NCI-H748 (cell line): ENCODE data around the gene G6PD.

Experiments
- DNase-seq: peaks from one replicate; lab custom pipeline; 2025; ENCODE audit not compliant: unreplicated experiment; lab: John Stamatoyannopoulos, UW

The G6PD gene

GRCh38 chrX:154488336-154489075 is 58.1 kb downstream of the G6PD start:
- DNase-seq, result no peak

- DNase-seq, result no peak
These were observed 58.9 kb downstream of the G6PD start for GRCh38 chrX:154487518-154488290.

DNA sequence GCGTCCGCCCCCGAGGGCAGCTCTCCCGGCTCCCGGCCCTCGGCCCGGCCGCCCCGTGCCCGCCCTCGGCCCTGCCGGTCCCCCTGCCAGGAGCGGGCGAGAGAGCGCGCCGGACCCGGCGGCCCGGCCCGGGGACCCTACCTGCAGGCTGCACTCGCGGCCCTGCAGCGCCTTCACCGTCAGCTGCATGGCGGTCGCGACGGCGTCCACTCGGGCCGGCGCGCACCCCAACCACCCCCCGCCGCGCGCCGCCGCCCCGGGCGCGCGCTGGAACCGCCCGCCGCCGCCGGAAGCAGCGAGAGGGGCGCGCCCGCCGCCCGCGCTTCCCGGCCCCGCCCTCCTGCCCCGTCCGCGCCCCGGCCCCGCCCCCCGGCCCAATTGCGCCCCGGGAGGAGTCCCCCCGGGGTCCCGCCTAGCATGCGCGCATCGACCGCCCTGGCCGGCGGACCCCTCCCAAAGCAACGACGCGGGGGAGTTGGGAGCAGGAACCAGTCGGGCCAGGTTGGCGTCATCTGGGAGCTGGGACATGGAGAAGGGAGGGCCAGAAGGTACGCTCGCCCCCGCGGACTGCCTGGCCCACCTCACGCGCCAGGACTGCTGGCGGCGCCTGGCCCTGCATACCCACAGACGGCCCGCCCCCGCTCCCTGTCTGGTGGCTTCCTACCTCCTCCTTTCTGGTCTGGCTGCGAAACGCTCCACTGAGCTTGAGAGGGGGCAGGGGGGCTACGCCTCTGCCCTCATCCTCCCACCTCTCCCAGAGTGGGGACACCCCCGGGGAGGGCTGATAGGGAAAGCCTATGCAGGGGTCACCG is 60.0 kb downstream of the G6PD start, which contains the start of gene UBL4A:
Gene UBL4A (minus strand): TSS at position 220 of the 812 bp plus-strand sequence. CDS start 31 bp downstream, at position 189.
- peak; percentile 82 for DNase-seq

DNA sequence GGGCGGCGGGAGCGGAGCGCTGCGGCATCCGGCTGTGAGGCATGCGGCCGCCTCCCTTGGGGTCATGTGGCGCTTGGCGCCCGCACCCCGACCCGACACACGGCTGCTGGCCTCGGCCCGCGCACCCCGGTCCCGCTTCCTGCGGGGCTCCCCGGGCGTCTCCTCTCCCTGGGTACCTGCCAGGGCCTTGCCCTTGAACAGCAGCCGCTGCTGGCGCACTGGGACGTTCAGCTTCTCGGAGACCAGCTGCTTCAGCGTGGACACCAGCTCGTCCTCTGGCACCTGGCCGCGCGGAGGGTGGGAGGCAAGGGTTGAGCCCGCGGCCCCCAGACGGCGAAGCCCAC is 60.6 kb downstream of the G6PD start:
- DNase-seq, result peak; percentile 58

GRCh38 chrX:154485150-154486051 is 61.2 kb downstream of the G6PD start:
- DNase-seq, result peak; percentile 39

DNA sequence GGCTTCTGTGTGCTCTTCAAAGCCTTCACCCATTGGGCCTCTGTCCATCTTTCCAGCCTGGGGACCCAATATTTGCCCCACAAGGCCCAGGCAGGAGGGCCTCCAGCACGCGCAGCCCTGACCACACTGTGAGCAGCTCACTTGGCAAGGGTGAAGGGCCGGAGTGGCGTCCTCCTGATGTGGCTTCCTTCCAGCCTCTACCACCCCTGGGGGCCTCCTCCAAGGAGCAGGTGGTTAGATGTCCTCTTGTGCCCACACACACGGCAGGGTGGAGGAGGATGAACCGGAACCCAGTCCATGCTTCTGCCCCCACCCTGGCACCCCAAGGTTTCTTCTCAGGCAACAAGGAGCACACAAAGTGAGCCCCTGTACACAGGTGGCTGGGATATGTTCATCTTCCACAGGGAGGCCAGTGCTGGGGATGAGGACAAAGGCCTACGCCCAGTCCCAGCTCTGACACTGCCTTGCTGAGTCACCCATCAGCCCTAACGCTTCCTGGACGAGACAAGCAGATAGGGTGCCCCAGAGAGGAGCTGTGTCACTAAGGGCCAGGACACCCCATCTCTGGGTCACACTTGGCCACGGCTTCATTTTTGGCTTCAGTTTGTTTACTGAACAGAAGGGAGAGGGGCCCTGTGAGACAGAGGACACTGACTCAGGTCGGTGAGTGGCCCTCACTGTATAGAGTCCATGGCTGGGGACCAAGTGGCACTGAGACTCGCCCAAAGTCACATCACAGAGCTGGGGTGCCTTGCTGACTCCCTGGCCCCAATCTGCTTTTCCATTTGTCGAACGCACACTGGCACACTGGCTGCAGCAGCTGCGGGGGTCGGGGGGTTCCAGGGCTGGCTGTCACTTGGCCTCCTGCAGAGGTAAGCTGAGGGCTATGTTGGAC is 62.1 kb downstream of the G6PD start:
- no peak for DNase-seq

- no peak for DNase-seq
These were observed 63.3 kb downstream of the G6PD start for GRCh38 chrX:154483325-154483724.

- DNase-seq, result no peak
These were observed 63.9 kb downstream of the G6PD start for GRCh38 chrX:154482786-154483185.

DNA sequence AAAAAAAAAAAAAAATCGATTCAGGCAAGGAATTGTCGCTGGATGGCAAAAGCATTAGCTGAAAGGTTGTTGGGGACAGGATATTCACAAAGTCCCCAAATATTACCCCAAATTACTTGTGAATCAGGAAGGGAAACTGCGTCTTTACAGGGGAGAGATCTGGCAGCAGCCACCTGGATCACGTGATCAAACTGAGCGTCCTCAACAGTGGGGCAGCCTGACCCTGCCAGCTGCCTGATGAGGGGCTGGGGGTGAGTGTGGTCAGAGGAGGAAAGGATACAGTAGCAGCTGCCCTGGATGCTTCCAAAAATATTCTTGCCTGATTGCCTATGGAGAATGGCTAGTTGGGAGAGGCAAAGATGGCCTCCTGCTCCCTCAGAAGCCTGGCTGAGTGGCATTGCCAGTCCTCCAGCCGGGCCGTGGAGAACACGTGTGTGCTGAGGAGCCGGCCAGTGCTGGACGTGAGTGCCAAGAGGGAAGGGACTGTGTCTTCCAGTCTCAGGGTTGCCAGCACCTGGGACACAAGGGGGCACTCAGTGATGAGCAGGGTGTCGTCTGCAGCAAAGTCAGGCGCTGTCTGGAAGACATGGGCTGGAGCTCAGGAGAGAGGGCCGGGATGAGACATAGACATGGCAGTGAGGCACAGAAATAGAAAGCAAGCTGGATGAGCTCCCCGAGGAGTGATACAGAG is 64.6 kb downstream of the G6PD start:
- DNase-seq, result no peak
